Mesenchymal stem cell (in vitro differentiated cells and primary cell): ENCODE data around the gene DMXL1.

ENCODE experiments used
- DNase-seq: peaks from one replicate; pipeline ENCODE4 v3.0.0-alpha.2; 2013
- H2AFZ ChIP-seq: one replicate; pipeline ENCODE4 v1.6.1; 2013; ENCODE audit warnings: low read depth, mild to moderate bottlenecking, control low read depth, inconsistent platforms, low read length, moderate library complexity
- H2AK5ac ChIP-seq: 2 replicates; pipeline ENCODE4 v1.6.1; 2013; ENCODE audit warnings: low read length, moderate library complexity, mild to moderate bottlenecking, inconsistent platforms; ENCODE audit not compliant: severe bottlenecking
- H2BK120ac ChIP-seq: one replicate; pipeline ENCODE4 v1.6.1; 2013; ENCODE audit warnings: low read depth, mild to moderate bottlenecking, inconsistent platforms, low read length, moderate library complexity
- H2BK12ac ChIP-seq, 2 experiments: one replicate each; pipeline ENCODE4 v1.6.1; 2013; ENCODE audit warnings: inconsistent platforms in 2 of 2, low read length in 2 of 2, mild to moderate bottlenecking in 2 of 2, moderate library complexity in 2 of 2, control low read depth in 1 of 2
- H2BK15ac ChIP-seq: one replicate; pipeline ENCODE4 v1.6.1; 2013; ENCODE audit warnings: mild to moderate bottlenecking, low read depth, inconsistent platforms; ENCODE audit not compliant: poor library complexity, severe bottlenecking
- H2BK5ac ChIP-seq: 2 replicates; pipeline ENCODE4 v1.6.1; 2013; ENCODE audit warnings: low read depth, mild to moderate bottlenecking, low read length, control low read depth, inconsistent platforms; ENCODE audit not compliant: poor library complexity, severe bottlenecking
- H3K14ac ChIP-seq, 2 experiments: one replicate each; pipeline ENCODE4 v1.6.1; 2013; ENCODE audit warnings: inconsistent platforms in 2 of 2, low read length in 2 of 2, control low read depth in 1 of 2, mild to moderate bottlenecking in 1 of 2, moderate library complexity in 1 of 2
- H3K18ac ChIP-seq, 2 experiments: one replicate each; pipeline ENCODE4 v1.6.1; 2013; ENCODE audit warnings: inconsistent platforms in 2 of 2, low read length in 2 of 2, control low read depth in 1 of 2, low read depth in 1 of 2, mild to moderate bottlenecking in 1 of 2
- H3K23ac ChIP-seq, 2 experiments: one replicate each; pipeline ENCODE4 v1.6.1; 2013; ENCODE audit warnings: inconsistent platforms in 2 of 2, low read length in 2 of 2, mild to moderate bottlenecking in 2 of 2, moderate library complexity in 2 of 2, control low read depth in 1 of 2
- H3K27ac ChIP-seq: 2 replicates; pipeline ENCODE4 v1.5.1; 2013; ENCODE audit warnings: mild to moderate bottlenecking, moderate library complexity, low read length, control low read depth, inconsistent platforms; ENCODE audit not compliant: poor library complexity, severe bottlenecking
- H3K27me3 ChIP-seq, 2 experiments: 2 replicates each; pipeline versions ENCODE4 v1.6.1 to v1.7.0; 2013; ENCODE audit warnings: low read length in 2 of 2, mild to moderate bottlenecking in 2 of 2, moderate library complexity in 2 of 2, control low read depth in 1 of 2, inconsistent platforms in 1 of 2; ENCODE audit not compliant: control insufficient read depth in 1 of 2, insufficient read depth in 1 of 2
- H3K36me3 ChIP-seq, 2 experiments: 2 replicates each; pipeline versions ENCODE4 v1.6.1 to v1.7.0; 2013; ENCODE audit warnings: low read length in 2 of 2, control low read depth in 1 of 2, inconsistent platforms in 1 of 2, low read depth in 1 of 2, mild to moderate bottlenecking in 1 of 2; ENCODE audit not compliant: insufficient read depth in 2 of 2, control insufficient read depth in 1 of 2
- H3K4ac ChIP-seq, 2 experiments: one replicate each; pipeline ENCODE4 v1.6.1; 2013; ENCODE audit warnings: inconsistent platforms in 2 of 2, low read length in 2 of 2, mild to moderate bottlenecking in 2 of 2, moderate library complexity in 2 of 2, control low read depth in 1 of 2, low read depth in 1 of 2
- H3K4me1 ChIP-seq: 2 replicates; pipeline ENCODE4 v1.6.1; 2013; ENCODE audit warnings: low read depth, low read length, control low read depth; ENCODE audit not compliant: control insufficient read depth, insufficient read depth
- H3K4me2 ChIP-seq: 2 replicates; pipeline ENCODE4 v1.6.1; 2013; ENCODE audit warnings: low read length, mild to moderate bottlenecking, inconsistent platforms; ENCODE audit not compliant: poor library complexity, severe bottlenecking
- H3K4me3 ChIP-seq, 2 experiments: 2 replicates each; pipeline versions ENCODE4 v1.5.1 to v1.7.0; 2013; ENCODE audit warnings: low read length in 2 of 2, mild to moderate bottlenecking in 2 of 2, control low read depth in 1 of 2, low read depth in 1 of 2; ENCODE audit not compliant: insufficient read depth in 1 of 2
- H3K79me1 ChIP-seq: replicated peaks from 2 replicates; pipeline ENCODE4 v1.6.1; 2013; ENCODE audit warnings: mild to moderate bottlenecking, control low read depth, low read length, inconsistent platforms; ENCODE audit not compliant: poor library complexity, severe bottlenecking
- H3K9ac ChIP-seq: 2 replicates; pipeline ENCODE4 v1.7.0; 2013; ENCODE audit warnings: mild to moderate bottlenecking, low read length, moderate library complexity
- H3K9me3 ChIP-seq: 2 replicates; pipeline ENCODE4 v1.7.0; 2013; ENCODE audit warnings: mild to moderate bottlenecking, low read length; ENCODE audit not compliant: control insufficient read depth
- H4K8ac ChIP-seq: one replicate; pipeline ENCODE4 v1.6.1; 2013; ENCODE audit warnings: inconsistent platforms, mild to moderate bottlenecking, low read length, moderate library complexity
- H4K91ac ChIP-seq: one replicate; pipeline ENCODE4 v1.6.1; 2013; ENCODE audit warnings: mild to moderate bottlenecking, low read length, inconsistent platforms
- WGBS: methylation state at CpG from one replicate; pipeline ENCODE4 v1.1.7; 2013; ENCODE audit warnings: mixed read lengths; 5-methylcytosine and 5-hydroxymethylcytosine counted together

Gene DMXL1

GRCh38 chr5:119290607-119291006 is 219.7 kb downstream of the DMXL1 start:
- H2BK5ac ChIP-seq: no peak overlapping the region
- peak overlapping the region; percentile 81 for H2AK5ac ChIP-seq
- H2BK15ac ChIP-seq: no peak overlapping the region
- H2BK12ac ChIP-seq: no peak overlapping the region
- no peak overlapping the region for H3K4me3 ChIP-seq
- H3K4me1 ChIP-seq: peaks cover 11% of the 10 kb centered on the region
- no peak overlapping the region for H3K23ac ChIP-seq
- peak overlapping the region; percentile 42 for H2BK120ac ChIP-seq
- H3K79me1 ChIP-seq: peaks cover 8% of the 10 kb centered on the region
- H2AFZ ChIP-seq: no peak overlapping the region
- H3K36me3 ChIP-seq: no peaks in the 10 kb centered on the region
- no peaks in the 10 kb centered on the region for H3K9me3 ChIP-seq
- no peak overlapping the region for H3K4me2 ChIP-seq
- no peak overlapping the region for H3K9ac ChIP-seq
- 98% methylated on average over 2 of the region's 2 CpGs for WGBS
- no peak overlapping the region for H3K14ac ChIP-seq
- peak overlapping the region in 1 of 2 experiments; percentile 3 for H3K18ac ChIP-seq
- H3K4ac ChIP-seq: no peak overlapping the region
- H3K27me3 ChIP-seq: no peaks in the 10 kb centered on the region
- H3K27ac ChIP-seq: peak overlapping the region; percentile 61
- H4K8ac ChIP-seq: no peak overlapping the region
- peak overlapping the region; percentile 85 for H4K91ac ChIP-seq
- no peak for DNase-seq

- H3K23ac ChIP-seq: no peak overlapping the region
- H4K8ac ChIP-seq: no peak overlapping the region
- no peak overlapping the region for H3K4me2 ChIP-seq
- no peaks in the 10 kb centered on the region for H3K9me3 ChIP-seq
- H3K36me3 ChIP-seq: no peaks in the 10 kb centered on the region
- no peak overlapping the region for H2BK12ac ChIP-seq
- H2BK15ac ChIP-seq: no peak overlapping the region
- no peak overlapping the region for H3K14ac ChIP-seq
- H3K27me3 ChIP-seq: no peaks in the 10 kb centered on the region
- H4K91ac ChIP-seq: no peak overlapping the region
- no peak overlapping the region for H2AFZ ChIP-seq
- H3K27ac ChIP-seq: no peak overlapping the region
- no peak overlapping the region for H3K4ac ChIP-seq
- H2BK120ac ChIP-seq: no peak overlapping the region
- H3K79me1 ChIP-seq: peaks cover 8% of the 10 kb centered on the region
- H3K4me1 ChIP-seq: peaks cover 11% of the 10 kb centered on the region
- 100% methylated on average over 3 of the region's 5 CpGs for WGBS
- no peak overlapping the region for H3K4me3 ChIP-seq
- no peak overlapping the region for H3K9ac ChIP-seq
- H2BK5ac ChIP-seq: no peak overlapping the region
- DNase-seq: no peak
- H3K18ac ChIP-seq: no peak overlapping the region
- H2AK5ac ChIP-seq: no peak overlapping the region
These were observed 220.2 kb downstream of the DMXL1 start for GRCh38 chr5:119291056-119291455.

GRCh38 chr5:119291877-119292276 is 221.0 kb downstream of the DMXL1 start:
- no peak overlapping the region for H3K18ac ChIP-seq
- no peak overlapping the region for H2BK120ac ChIP-seq
- no peak overlapping the region for H2BK5ac ChIP-seq
- no peak overlapping the region for H4K8ac ChIP-seq
- H3K27me3 ChIP-seq: no peaks in the 10 kb centered on the region
- H3K4me3 ChIP-seq: no peak overlapping the region
- H3K9me3 ChIP-seq: no peaks in the 10 kb centered on the region
- peaks cover 8% of the 10 kb centered on the region for H3K79me1 ChIP-seq
- WGBS: 97% methylated on average over 2 of the region's 3 CpGs
- no peak overlapping the region for H3K4me2 ChIP-seq
- no peak overlapping the region for H2BK12ac ChIP-seq
- H3K23ac ChIP-seq: no peak overlapping the region
- no peak overlapping the region for H4K91ac ChIP-seq
- H3K14ac ChIP-seq: no peak overlapping the region
- H3K36me3 ChIP-seq: no peaks in the 10 kb centered on the region
- H2AK5ac ChIP-seq: peak overlapping the region; percentile 83
- H3K27ac ChIP-seq: peak overlapping the region; percentile 20
- peaks cover 7% of the 10 kb centered on the region for H3K4me1 ChIP-seq
- H2BK15ac ChIP-seq: no peak overlapping the region
- H3K4ac ChIP-seq: no peak overlapping the region
- H3K9ac ChIP-seq: no peak overlapping the region
- DNase-seq: no peak
- H2AFZ ChIP-seq: no peak overlapping the region

GRCh38 chr5:119292701-119293515 is 222.0 kb downstream of the DMXL1 start:
- no peak overlapping the region for H4K8ac ChIP-seq
- H2AFZ ChIP-seq: no peak overlapping the region
- no peak overlapping the region for H2BK120ac ChIP-seq
- H2BK12ac ChIP-seq: no peak overlapping the region
- no peak overlapping the region for H2BK15ac ChIP-seq
- no peak overlapping the region for H3K27ac ChIP-seq
- H3K27me3 ChIP-seq: no peaks in the 10 kb centered on the region
- H3K36me3 ChIP-seq: no peaks in the 10 kb centered on the region
- H3K4me1 ChIP-seq: peaks cover 6% of the 10 kb centered on the region
- H3K14ac ChIP-seq: no peak overlapping the region
- H3K4me2 ChIP-seq: no peak overlapping the region
- H3K4me3 ChIP-seq: no peak overlapping the region
- no peak overlapping the region for H3K9ac ChIP-seq
- H3K9me3 ChIP-seq: no peaks in the 10 kb centered on the region
- no peak overlapping the region for H3K4ac ChIP-seq
- no peak for DNase-seq
- no peak overlapping the region for H2AK5ac ChIP-seq
- 100% methylated on average over 1 of the region's 3 CpGs for WGBS
- peaks cover 8% of the 10 kb centered on the region for H3K79me1 ChIP-seq
- no peak overlapping the region for H3K23ac ChIP-seq
- no peak overlapping the region for H3K18ac ChIP-seq
- no peak overlapping the region for H2BK5ac ChIP-seq
- no peak overlapping the region for H4K91ac ChIP-seq
